ENCODE data around the gene SENP3. TPM values are rescaled to one million over a fixed set of nuclear protein-coding genes. Genes with fewer than 3 reads are reported as not detected.

The SENP3 gene
- total and polyA plus RNA-seq, 4 donors, result 4.9 to 29.2 (median 19.7) TPM

DNA sequence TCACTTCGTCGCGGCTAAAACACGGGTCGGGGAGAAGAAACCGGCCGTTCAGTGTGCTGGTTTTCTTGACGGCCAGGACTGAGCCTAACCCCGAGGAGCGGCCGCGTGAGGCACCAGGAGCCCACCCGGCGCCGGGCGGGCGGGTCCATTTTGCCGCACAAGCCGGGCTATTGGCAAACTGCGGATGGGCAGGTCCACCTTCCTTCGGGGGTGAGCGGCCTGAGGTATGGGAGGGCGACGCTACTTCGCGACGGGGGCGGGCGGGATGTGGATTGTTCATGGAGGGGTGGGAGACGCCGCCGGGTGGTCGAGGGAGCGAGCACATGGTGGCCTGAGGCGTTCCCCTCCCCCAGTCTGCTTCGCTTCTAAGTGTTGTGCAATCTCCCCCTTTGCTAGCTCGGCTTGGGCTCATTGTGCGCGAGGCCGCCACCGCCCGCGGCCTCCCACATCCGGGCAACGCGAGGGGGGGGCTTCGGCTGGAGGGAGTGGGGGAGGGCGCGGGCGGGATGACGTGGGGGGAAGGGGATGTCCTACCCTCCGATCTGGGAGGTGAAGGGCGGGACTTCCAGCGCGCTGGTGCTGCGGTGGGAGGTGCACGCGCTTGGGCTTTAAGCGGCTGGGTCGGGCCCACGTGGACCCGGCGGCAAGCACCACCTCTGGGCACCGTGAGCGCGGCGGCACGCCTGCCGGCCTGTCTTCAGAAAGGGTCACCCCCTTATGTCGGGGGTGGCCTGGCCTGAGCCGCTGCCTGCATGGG is 11.8 kb downstream of the SENP3 start:
- no peaks in the 10 kb centered on the region for H3K9me3 ChIP-seq (ENCODE audit: control insufficient read depth in 4 of 4, low read length in 3 of 4)
- H3K9ac ChIP-seq (ENCODE audit: low read depth in 1 of 2, low read length in 2 of 2), result peak overlapping the region; percentile 66 to 85
- TF ChIP-seq RAD21 (IDR thresholded peaks at IDR 0.05), result no peak
- no peak for TF ChIP-seq EGR1 (IDR thresholded peaks at IDR 0.05; ENCODE audit: low read depth in 2 of 2)
- TF ChIP-seq, protein P1, sequence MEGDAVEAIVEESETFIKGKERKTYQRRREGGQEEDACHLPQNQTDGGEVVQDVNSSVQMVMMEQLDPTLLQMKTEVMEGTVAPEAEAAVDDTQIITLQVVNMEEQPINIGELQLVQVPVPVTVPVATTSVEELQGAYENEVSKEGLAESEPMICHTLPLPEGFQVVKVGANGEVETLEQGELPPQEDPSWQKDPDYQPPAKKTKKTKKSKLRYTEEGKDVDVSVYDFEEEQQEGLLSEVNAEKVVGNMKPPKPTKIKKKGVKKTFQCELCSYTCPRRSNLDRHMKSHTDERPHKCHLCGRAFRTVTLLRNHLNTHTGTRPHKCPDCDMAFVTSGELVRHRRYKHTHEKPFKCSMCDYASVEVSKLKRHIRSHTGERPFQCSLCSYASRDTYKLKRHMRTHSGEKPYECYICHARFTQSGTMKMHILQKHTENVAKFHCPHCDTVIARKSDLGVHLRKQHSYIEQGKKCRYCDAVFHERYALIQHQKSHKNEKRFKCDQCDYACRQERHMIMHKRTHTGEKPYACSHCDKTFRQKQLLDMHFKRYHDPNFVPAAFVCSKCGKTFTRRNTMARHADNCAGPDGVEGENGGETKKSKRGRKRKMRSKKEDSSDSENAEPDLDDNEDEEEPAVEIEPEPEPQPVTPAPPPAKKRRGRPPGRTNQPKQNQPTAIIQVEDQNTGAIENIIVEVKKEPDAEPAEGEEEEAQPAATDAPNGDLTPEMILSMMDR (IDR thresholded peaks at IDR 0.05; ENCODE audit: low read depth, low read length, missing input control), result no peak
- no peak for TF ChIP-seq FOXA2 (IDR thresholded peaks at IDR 0.05)
- TF ChIP-seq SP1 (IDR thresholded peaks at IDR 0.05), result peak; percentile 53
- TF ChIP-seq YY1 (IDR thresholded peaks at IDR 0.05), result peak; percentile 66
- TF ChIP-seq TAF1 (conservative IDR thresholded peaks at IDR 0.05), result no peak
- TF ChIP-seq NR2F2 (IDR thresholded peaks at IDR 0.05), result no peak
- peak; percentile 47 for TF ChIP-seq MAX (IDR thresholded peaks at IDR 0.05)
- TF ChIP-seq ZBTB33 (IDR thresholded peaks at IDR 0.05), result no peak
- TF ChIP-seq HNF4A (conservative IDR thresholded peaks at IDR 0.05), result no peak
- TF ChIP-seq GABPA (IDR thresholded peaks at IDR 0.05 in 1 of 2, conservative IDR thresholded peaks at IDR 0.05 in 1 of 2), result peak in 1 of 2 donors; percentile 78
- TF ChIP-seq FOXA1 (IDR thresholded peaks at IDR 0.05), result no peak
- TF ChIP-seq, protein P2, sequence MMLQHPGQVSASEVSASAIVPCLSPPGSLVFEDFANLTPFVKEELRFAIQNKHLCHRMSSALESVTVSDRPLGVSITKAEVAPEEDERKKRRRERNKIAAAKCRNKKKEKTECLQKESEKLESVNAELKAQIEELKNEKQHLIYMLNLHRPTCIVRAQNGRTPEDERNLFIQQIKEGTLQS (IDR thresholded peaks at IDR 0.05), result no peak
- peak; percentile 69 to 87 for TF ChIP-seq RXRA (IDR thresholded peaks at IDR 0.05)
- peaks cover 22 to 58% (median 43%) of the 10 kb centered on the region in 4 donors for H3K36me3 ChIP-seq (ENCODE audit: control insufficient read depth in 4 of 4, insufficient read depth in 3 of 4, low read depth in 1 of 4, low read length in 3 of 4)
- H3K27ac ChIP-seq (ENCODE audit: low read depth in 1 of 2, low read length in 2 of 2), result peak overlapping the region; percentile 95 to 98
- peaks cover 7 to 47% (median 38%) of the 10 kb centered on the region in 4 donors for H3K4me1 ChIP-seq (ENCODE audit: control insufficient read depth in 4 of 4, insufficient read depth in 4 of 4, low read length in 3 of 4)
- WGBS, result under 1% methylated on average over 71 of the region's 71 CpGs
- H3K27me3 ChIP-seq (ENCODE audit: control insufficient read depth in 4 of 4, insufficient read depth in 4 of 4, low read length in 3 of 4), result no peaks in the 10 kb centered on the region
- peak overlapping the region; percentile 80 to 94 (median 91) for H3K4me3 ChIP-seq (ENCODE audit: low read depth in 1 of 3, low read length in 3 of 3)
- peak; percentile 84 for DNase-seq (ENCODE audit: low spot score)

GRCh38 chr17:7574176-7574953 is 12.6 kb downstream of the SENP3 start:
- DNase-seq (ENCODE audit: low spot score), result no peak
- no peak for TF ChIP-seq FOXA2 (IDR thresholded peaks at IDR 0.05)
- no peak for TF ChIP-seq RXRA (IDR thresholded peaks at IDR 0.05)
- no peak for TF ChIP-seq YY1 (IDR thresholded peaks at IDR 0.05)
- TF ChIP-seq, protein P2 (IDR thresholded peaks at IDR 0.05), result no peak
- TF ChIP-seq RAD21 (IDR thresholded peaks at IDR 0.05), result no peak
- no peak for TF ChIP-seq TAF1 (conservative IDR thresholded peaks at IDR 0.05)
- no peak for TF ChIP-seq HNF4G (IDR thresholded peaks at IDR 0.05)
- TF ChIP-seq EGR1 (IDR thresholded peaks at IDR 0.05; ENCODE audit: low read depth in 2 of 2), result no peak
- no peak for TF ChIP-seq FOXA1 (IDR thresholded peaks at IDR 0.05)
- TF ChIP-seq NR2F2 (IDR thresholded peaks at IDR 0.05), result no peak
- TF ChIP-seq SP1 (IDR thresholded peaks at IDR 0.05), result no peak
- no peak for TF ChIP-seq MAX (IDR thresholded peaks at IDR 0.05)
- peak overlapping the region; percentile 80 to 94 (median 91) for H3K4me3 ChIP-seq (ENCODE audit: low read depth in 1 of 3, low read length in 3 of 3)
- H3K27me3 ChIP-seq (ENCODE audit: control insufficient read depth in 4 of 4, insufficient read depth in 4 of 4, low read length in 3 of 4), result no peaks in the 10 kb centered on the region
- no peaks in the 10 kb centered on the region for H3K9me3 ChIP-seq (ENCODE audit: control insufficient read depth in 4 of 4, low read length in 3 of 4)
- peak overlapping the region; percentile 95 to 98 for H3K27ac ChIP-seq (ENCODE audit: low read depth in 1 of 2, low read length in 2 of 2)
- WGBS, result 34% methylated on average over 15 of the region's 15 CpGs
- peaks cover 22 to 54% (median 45%) of the 10 kb centered on the region in 4 donors for H3K36me3 ChIP-seq (ENCODE audit: control insufficient read depth in 4 of 4, insufficient read depth in 3 of 4, low read depth in 1 of 4, low read length in 3 of 4)
- H3K9ac ChIP-seq (ENCODE audit: low read depth in 1 of 2, low read length in 2 of 2), result peak overlapping the region; percentile 42 to 74
- peaks cover 8 to 53% (median 45%) of the 10 kb centered on the region in 4 donors for H3K4me1 ChIP-seq (ENCODE audit: control insufficient read depth in 4 of 4, insufficient read depth in 4 of 4, low read length in 3 of 4)

All from liver (tissue), 9 donors.